ENCODE measurements around the gene TGM6.

- TF ChIP-seq CTCF (IDR thresholded peaks at IDR 0.05; ENCODE audit: poor library complexity) (no peak), EZH2 (IDR thresholded peaks at IDR 0.05; ENCODE audit: borderline replicate concordance) (no peak)
Measured at GRCh38 chr20:2338411-2339066, 42.2 kb upstream of the TGM6 start.
